ENCODE data around the gene KNOP1.
"Not testable (repeated sequence)": the region's sequence is repeated elsewhere in the genome, so short reads cannot be mapped to it uniquely, and the experiment has no call there.

KNOP1 gene

GRCh38 chr16:19741354-19741753 is 23.3 kb upstream of the KNOP1 start:
- FAIRE-seq: no peak

- FAIRE-seq: no peak
These were observed 19.4 kb upstream of the KNOP1 start for GRCh38 chr16:19737306-19738038.

- FAIRE-seq: peak; percentile 4
These were observed 17.2 kb upstream of the KNOP1 start for GRCh38 chr16:19735074-19735867.

GRCh38 chr16:19733551-19733950 is 15.5 kb upstream of the KNOP1 start:
- FAIRE-seq: no peak

- FAIRE-seq: no peak
These were observed 10.6 kb upstream of the KNOP1 start for GRCh38 chr16:19728636-19728965.

GRCh38 chr16:19722981-19723380 is 5.0 kb upstream of the KNOP1 start:
- no peak for FAIRE-seq

GRCh38 chr16:19722269-19722952 is 4.4 kb upstream of the KNOP1 start:
- no peak for FAIRE-seq

GRCh38 chr16:19718624-19718965 is 568 bp upstream of the KNOP1 start:
- no peak for FAIRE-seq

GRCh38 chr16:19717314-19717713 is 713 bp downstream of the KNOP1 start:
- no peak for FAIRE-seq

- not testable (repeated sequence) for FAIRE-seq
These were observed 1.3 kb downstream of the KNOP1 start for GRCh38 chr16:19716728-19717127.

GRCh38 chr16:19716183-19716582 is 1.8 kb downstream of the KNOP1 start:
- FAIRE-seq: no peak

GRCh38 chr16:19715566-19715965 is 2.5 kb downstream of the KNOP1 start:
- FAIRE-seq: no peak

GRCh38 chr16:19713697-19714096 is 4.3 kb downstream of the KNOP1 start:
- FAIRE-seq: no peak

- no peak for FAIRE-seq
These were observed 5.5 kb downstream of the KNOP1 start for GRCh38 chr16:19712418-19713058.

GRCh38 chr16:19711643-19712042 is 6.4 kb downstream of the KNOP1 start:
- FAIRE-seq: no peak

GRCh38 chr16:19710991-19711545 is 7.0 kb downstream of the KNOP1 start:
- FAIRE-seq: no peak

GRCh38 chr16:19710191-19710908 is 7.7 kb downstream of the KNOP1 start:
- no peak for FAIRE-seq

GRCh38 chr16:19709381-19710136 is 8.5 kb downstream of the KNOP1 start:
- no peak for FAIRE-seq

GRCh38 chr16:19708296-19709205 is 9.5 kb downstream of the KNOP1 start:
- no peak for FAIRE-seq

GRCh38 chr16:19707569-19708295 is 10.3 kb downstream of the KNOP1 start:
- FAIRE-seq: no peak

Measured in endometrium (tissue), 2 donors.